Epidermal melanocyte (primary cell): ENCODE data around the gene OSCAR.
"Not testable (repeated sequence)": the region's sequence is repeated elsewhere in the genome, so short reads cannot be mapped to it uniquely, and the experiment has no call there.

ENCODE experiments used
- DNase-seq: peaks from one replicate; pipeline ENCODE4 v3.0.0; 2011; ENCODE audit warnings: low spot score; ENCODE audit not compliant: insufficient read length

The OSCAR gene

DNA sequence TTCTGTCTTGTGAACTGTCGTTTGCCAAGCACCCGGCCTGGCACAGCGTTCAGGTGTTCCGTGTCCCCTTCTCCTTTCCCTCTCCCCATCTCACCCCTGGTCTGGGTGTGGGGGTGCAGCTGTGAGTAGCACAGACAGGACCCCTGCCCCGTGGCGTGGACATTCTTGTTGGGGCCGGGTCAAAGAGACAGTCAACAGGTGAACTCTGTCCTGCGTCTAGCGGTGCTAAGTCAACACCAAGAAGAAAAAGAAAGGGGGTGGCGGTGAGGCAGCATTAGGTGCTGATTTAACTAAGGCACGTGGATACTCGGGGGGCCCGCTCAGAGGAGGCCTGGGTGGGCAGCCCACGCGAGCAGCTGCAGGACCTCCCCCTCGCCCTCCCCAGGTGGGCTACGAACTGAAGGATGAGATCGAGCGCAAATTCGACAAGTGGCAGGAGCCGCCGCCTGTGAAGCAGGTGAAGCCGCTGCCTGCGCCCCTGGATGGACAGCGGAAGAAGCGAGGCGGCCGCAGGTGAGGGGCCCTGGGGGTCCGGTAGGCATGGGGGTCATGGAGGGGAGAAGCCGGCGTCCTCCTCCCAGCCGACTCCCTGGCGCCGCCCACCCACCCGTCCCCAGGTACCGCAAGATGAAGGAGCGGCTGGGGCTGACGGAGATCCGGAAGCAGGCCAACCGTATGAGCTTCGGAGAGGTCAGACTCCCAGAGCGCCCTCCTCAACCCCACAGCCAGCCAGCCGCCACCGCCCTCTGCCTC lies 27.3 kb upstream of the OSCAR start:
- DNase-seq, result no peak

DNA sequence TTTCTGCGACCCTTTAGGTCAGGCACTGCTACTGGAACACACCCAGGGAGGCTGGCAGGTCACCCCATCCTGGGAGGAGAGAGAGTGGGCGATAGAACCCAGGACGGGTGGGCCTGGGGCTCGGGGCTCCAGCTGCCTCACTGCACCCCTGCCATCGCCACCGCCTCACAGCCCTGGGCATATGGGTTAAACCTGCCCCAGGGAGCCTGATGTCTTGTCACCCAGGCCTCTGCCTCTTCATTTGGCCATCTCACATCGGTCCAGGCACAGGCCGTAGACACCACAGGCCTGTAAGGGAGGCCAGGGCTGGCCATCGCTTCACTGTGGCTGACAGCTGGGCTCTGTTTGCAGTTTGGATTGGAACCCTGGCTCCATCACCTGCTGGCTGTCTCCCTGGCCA lies 25.1 kb upstream of the OSCAR start:
- no peak for DNase-seq

DNA sequence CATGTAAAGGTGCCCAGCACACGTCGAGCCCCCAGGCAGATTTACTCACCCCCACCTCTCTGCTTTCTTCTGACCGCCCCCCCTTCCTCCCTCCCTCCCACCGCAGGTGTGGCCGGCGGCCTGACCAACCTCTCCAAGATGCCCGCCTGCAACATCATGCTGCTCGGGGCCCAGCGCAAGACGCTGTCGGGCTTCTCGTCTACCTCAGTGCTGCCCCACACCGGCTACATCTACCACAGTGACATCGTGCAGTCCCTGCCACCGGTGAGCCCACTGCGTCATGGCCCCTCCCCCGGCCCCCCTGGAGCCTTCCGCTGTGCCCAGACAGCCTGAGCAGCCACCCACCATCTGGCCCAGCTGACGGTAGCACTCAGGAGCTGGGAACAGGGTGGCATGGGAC lies 23.8 kb upstream of the OSCAR start:
- DNase-seq, result no peak

DNA sequence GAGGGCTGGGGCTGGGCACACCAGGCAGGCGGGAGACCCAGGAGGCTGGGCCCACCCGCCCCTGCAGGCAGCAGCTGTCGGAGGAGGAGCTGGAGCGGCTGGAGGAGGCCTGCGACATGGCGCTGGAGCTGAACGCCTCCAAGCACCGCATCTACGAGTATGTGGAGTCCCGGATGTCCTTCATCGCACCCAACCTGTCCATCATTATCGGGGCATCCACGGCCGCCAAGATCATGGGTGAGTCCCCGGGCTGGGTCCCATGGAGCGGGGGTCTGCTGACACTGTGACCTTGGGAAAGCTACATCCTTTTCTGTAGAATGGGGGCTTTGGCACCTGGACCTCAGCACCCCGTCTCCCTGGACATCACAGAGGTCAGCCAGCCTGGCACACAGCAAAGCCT lies 23.1 kb upstream of the OSCAR start:
- no peak for DNase-seq

DNA sequence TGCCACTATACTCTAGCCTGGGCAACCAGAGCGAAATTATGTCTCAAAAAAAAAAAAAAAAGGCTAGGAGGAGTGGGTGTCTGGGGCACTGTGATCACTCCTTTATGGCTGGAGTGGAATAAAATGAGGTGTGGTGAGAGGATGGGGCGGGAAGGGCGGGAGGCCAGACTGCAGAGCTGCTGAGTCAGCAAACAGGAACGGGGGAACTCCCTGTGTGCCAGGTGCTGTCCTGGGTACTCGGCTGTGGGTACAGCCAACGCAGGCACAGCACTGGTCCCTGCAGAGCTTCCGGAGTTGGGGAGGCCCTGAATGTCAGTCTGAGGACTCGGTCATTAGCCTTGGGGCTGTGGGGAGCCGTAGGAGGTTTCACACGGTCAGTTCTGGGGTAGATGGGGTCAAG lies 20.7 kb upstream of the OSCAR start:
- DNase-seq, result no peak

DNA sequence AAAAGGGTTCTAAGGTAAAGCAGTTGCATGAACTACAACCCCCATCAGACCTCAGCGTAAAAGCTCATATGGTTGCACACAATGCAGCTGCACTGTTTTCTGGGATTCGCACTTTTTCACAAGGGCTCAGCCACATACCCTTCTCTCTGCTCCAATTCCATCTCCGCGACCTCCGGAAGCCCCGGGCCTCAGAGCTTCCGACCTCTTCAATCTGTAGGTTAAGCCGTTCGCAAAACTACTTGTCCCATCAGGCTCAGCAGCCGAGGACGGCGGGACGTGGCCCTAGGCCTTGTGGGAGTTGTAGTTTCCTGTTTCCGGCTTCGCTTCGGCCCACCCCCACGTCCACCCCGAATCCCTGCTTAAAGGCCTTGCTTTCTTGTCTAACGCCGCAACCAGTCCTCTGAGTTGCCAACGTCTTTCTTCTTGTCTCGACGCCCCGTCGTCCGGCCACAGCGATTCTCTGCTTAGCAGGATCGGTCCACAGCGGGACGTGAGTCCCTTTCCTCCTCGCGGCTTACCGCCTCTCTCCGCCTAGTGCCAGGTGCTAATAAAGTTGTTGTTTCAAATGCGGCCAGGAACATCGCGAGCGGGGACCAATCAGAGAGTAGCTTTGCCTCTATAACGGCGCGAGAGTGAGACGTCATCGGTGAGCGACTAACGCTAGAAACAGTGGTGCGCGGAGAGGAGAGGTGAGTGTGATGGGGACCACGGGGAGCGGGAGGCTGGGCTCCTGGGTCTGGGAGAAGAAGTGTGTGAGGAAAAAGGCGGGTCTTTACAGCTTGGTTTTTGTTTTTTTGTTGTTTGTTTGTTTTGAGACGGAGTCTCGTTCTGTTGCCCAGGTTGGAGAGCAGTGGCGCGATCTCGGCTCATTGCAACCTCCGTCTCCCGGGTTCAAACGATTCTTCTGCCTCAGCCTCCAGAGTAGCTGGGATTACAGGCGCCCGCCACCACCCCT lies 14.8 kb upstream of the OSCAR start, which contains the start of the genes PRPF31 and TFPT:
PRPF31 (plus strand) TSS at position 646 of the 955 bp plus-strand sequence. CDS start 2,525 bp downstream, outside the sequence.
TFPT (minus strand) TSS at position 549 of the 955 bp plus-strand sequence; CDS start at position 161, 388 bp downstream.
- peak; percentile 100 for DNase-seq

DNA sequence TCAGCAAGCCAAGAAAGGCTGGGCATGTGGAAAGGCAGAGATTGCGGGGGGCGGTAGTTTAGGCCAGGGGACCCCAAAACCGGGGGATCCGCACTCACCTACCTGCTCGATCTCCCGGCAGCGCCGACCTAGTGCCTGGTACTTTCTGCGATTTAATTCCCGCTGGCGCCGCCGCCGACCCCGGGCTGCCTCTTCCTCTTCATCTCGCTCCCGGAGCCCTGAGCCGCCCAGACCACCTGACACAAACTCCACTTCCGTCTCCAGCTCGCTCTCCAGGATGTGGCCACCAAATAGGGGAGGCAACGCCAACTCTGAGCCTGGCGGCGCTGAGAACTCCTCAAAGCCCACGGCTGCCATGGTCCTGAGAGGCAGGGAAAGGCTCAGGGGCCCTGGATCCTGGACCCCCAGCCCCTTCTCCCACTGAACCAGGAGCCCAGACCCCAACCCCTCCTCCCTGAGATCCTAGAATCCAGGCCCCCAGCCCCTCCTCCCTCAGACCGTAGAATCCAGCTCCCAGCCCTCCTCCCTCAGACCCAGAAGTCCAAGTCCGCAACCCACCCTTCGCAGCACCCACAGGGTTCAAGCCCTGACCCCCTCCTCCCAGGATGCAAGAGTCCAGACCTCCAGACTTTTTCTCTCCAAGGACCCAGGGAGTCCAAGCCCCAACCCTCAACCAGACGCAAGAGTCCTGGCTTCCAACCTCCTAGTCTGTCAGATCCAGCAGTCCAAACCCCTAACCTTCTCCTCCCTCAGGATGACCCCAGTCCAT lies 13.9 kb upstream of the OSCAR start:
- no peak for DNase-seq

DNA sequence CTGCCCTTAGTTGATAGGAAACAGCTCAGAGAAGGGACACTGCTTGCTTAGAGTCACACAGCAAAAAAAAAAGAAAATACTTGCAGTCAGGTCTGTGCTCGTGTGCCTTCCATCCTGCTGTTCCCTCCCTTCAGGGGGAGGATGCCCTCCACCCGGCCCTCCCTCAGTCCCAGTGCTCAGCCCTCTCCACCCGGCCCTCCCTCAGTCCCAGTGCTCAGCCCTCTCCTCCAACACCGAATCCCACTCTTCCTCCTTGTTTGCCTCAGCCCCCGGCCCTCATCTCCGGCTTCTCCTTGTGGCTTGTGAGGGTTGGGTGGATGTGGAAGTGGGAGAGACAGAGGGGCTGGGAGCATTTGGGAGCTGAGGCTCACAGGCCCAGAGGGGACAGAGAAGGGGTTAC lies 9.0 kb upstream of the OSCAR start:
- no peak for DNase-seq

DNA sequence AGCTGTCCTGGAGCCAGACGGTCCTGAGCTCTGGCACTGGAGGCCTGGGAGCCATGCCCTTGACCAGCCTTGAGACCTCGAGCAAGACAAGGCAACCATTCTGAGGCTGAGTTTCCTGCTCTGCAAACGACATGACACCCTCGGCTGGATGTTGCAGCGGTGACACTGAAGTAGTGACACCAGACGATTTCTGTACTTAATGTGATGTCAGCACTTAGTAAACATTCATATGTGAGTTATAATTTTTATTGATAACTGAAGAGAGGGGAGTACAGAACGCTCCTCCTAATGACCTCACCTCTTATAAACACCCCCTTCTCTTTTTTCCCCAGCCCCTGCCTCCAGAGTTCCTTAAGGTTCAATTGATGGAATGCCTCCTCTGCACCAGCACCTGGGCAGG lies 7.9 kb upstream of the OSCAR start:
- no peak for DNase-seq

DNA sequence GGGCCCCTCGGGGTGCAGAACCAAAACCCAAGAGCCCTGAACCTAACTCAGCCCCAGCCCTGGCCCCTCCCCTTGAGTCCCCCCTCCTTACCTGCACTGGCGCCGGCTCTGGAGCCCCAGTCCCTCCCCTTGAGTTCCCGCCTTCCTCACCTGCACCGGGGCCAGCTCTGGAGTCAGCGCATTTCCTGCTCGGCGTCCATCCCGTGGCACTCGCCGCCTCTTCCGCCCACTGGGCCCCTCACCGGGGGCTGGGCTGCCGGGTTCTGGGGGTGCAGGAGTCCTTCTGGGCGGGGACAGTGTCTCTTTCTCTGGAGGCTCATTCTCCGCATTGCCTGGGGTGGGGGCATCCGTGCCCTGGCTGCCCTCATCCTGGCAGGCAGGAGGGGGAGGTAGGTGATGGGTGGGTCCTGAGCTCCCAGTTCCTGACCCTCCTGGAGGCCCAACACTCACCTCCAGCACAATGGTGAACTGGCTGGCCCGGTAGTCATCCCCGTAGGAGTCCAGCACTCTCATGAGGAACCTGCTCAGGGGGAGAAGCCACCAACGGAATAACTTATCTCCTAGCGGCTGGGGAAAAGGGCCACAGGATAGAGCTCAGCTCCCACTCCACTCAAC lies 7.4 kb upstream of the OSCAR start:
- DNase-seq, result no peak

DNA sequence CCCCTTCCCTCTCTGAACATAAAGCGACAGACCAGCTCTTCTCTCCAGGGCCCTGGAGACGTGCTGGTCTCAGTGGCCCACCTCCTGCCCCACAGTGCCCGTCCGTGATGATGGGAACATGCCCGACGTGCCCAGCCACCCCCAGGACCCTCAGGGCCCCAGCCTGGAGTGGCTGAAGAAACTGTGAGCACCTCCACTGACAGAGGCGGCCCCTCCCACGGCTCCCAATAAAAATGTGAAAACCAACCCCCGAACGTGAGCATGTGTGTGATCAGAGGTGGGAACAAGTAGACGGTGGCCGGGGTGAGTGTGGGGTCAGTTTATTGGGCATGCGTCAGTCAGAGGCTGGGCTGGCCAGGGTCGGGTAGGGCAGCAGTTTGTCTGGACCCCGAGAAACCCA lies 6.1 kb upstream of the OSCAR start:
- DNase-seq, result no peak

DNA sequence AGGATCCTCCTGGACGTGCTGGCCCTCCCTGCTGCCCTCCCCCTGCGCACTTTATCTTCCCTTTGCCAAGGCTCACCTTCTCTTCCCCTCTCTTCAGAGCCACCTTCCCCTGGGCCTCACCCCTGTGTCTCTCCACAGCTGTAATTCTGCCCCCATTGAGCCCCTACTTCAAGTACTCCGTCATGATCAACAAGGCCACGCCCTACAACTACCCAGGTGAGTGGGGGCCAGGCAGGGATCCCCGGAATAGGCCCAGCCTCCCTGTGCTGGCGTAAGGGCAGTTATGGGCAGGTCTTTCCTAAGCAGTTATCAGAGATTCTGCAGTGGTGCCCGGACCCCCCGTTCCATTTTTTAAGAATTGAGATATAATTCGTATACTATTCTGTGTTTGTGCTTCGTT lies 5.2 kb upstream of the OSCAR start:
- no peak for DNase-seq

DNA sequence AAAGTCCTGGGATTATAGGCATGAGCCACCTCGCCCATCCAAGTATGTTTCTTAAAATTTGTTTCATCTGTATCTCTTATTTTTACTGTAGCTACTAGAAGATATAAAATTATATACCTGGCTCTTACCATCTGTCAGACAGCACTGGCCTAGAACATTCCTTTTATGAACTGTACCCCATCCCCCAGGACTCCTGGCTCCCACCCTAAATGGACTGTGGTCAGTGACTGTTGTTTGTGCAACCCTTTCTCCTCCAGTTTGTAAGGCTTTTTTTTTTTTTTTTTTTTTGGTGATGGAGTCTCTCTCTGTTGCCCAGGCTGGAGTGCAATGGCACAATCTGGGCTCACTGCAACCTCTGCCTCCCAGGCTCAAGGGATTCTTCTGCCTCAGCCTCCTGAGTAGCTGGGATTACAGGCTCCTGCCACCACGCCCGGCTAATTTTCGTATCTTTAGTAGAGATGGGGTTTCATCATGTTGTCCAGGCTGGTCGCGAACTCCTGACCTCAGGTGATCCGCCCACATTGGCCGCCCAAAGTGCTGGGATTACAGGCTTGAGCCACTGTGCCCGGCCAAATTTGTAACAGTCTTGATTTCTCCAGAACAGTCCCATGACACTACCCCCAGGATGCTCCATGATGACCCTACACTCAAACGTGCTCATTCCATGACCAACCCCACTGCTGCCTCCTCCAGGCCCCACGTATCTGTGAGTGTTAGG lies 4.6 kb upstream of the OSCAR start:
- no peak for DNase-seq

DNA sequence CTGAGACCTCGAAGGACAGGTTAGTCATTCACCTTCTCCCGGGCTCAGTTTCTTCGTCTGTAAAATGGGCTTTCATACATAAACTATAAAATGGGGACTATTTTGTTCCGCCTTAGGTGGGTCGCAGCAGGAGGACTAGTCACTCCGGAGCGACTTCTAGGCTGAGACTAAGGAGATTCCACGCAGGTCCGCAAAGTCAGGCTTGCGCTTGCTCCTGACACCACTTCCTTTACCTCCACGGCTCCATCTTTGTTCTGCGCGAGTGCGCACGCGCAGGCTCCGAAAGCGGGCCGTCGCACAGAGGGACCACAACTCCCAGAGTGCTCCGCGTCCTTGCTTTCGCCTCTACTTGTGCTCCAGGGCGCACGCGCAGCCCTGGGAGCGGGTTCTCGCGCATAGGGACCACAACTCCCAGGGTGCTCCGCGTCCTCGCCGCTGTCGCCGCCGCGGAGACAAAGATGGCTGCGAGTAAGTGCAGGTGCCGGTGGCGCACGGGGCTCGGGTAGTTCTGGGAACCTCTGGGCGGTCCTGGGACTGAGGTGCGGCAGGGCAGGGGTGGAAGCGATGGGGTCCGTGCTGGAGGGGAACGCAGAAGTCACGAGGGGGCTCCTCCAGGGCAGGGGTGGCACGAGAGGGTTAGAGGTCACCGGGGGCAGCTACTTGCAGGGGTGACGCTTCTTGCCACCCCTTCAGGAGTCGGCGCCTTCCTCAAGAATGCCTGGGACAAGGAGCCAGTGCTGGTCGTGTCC lies 2.0 kb upstream of the OSCAR start, which contains the start of gene NDUFA3:
NDUFA3 (plus strand) TSS at position 435 of the 749 bp plus-strand sequence; CDS start at position 459, 24 bp downstream.
- DNase-seq, result peak; percentile 100

DNA sequence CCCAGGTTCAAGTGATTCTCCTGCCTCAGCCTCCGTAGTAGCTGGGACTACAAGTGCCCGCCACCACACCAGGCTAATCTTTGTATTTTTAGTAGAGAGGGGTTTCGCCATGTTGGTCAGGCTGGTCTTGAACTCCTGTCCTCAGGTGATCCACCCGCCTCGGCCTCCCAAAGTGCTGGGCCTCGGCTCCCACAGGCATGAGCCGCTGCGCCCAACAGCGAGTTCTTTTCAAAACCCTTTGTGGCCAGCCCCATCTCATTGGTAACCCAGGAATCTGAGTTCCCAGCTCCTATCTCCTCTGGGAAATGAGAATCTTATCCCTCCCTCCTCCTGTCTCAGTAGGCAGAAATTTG lies 724 bp downstream of the OSCAR start:
- not testable (repeated sequence) for DNase-seq

DNA sequence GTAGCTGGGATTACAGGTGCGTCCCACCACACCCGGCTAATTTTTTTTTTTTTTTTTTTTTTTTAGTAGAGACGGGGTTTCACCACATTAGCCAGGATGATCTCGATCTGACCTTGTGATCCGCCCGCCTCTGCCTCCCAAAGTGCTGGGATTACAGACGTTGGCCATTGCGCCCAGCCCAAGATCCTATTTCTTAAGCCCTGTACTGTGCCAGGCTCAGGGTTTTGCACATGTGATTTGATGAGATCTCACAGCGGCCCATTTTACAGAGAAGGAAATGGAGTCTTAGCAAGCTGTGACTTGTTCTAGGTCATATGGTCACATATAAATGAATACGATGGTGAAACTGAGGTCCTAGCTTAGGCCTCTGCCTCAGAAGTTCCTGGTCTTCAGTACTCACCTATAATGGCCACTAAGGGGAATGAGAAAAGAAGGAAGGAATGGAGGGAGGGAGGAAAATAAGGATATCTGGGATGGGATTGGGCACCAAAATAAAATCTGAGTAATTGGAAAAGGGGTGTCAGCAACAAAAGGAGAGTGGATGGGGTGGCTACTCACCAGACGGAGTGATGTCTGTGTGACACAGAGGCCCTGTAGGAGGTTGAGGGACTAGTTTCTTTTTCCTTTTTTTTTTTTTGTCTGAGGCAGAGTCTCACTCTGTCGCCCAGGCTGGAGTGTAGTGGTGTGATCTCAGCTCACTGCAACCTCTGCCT lies 1.3 kb downstream of the OSCAR start:
- DNase-seq, result no peak

DNA sequence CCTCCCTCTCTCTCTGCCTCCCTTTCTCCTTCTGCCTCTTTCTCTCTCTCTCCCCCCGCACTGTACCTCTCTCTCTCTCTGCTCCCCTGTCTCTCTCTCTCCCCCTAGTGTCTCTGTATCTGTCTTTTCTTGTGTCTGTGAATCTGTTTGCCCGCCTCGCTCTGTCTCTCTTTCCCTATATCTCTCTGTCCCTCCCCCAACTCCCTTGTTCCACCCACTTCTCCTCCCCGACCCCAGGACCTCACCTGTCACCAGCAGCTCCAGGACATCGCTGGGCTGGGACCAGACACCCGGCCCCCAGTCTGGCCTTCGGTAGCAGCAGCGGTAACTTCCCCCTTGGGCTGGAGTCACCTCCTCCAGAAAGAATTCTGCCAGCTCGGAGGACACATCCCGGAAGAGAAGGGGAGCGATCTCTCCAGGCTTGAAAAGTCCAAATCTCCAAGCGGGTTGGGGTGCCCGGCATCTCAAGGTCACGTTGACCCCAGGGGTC lies 3.9 kb downstream of the OSCAR start:
- DNase-seq, result peak; percentile 37

DNA sequence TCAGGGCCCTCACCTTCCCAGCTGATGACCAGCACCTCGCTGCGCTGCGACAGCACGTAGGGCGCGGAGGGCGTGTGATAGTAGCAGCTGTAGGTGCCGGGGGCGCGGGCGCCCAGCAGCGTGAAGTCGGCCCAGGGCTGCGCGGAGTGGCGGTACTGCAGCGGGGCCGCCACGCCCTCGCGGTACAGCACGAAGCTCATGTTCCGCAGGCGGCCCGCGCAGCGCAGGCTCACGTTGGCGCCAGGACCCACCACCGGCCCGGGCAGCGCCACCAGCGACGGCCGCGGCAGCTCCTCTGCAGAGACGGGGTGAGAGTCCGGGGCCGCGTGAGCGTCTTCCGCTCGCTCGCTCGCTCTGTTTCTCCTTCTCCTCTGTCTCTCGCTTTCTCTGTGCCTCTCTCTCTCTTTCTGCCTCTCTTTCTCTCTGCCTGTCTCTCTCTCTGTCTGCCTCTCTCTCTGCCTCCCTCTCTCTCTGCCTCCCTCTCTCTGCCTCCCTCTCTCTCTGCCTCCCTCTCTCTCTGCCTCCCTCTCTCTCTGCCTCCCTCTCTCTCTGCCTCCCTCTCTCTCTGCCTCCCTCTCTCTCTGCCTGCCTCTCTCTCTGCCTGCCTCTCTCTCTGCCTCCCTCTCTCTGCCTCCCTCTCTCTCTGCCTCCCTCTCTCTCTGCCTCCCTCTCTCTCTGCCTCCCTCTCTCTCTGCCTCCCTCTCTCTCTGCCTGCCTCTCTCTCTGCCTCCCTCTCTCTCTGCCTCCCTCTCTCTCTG lies 4.6 kb downstream of the OSCAR start:
- not testable (repeated sequence) for DNase-seq
